Liver (tissue), 9 donors: ENCODE data around the gene FDX1. TPM values are rescaled to one million over a fixed set of nuclear protein-coding genes. Genes with fewer than 3 reads are reported as not detected.

Source experiments
- DNase-seq: peaks from one replicate; pipeline ENCODE4 v3.0.0-alpha.2; 2017; ENCODE audit warnings: low spot score
- H3K27ac ChIP-seq, 2 donors: one replicate each; pipeline ENCODE4 v1.7.0; 2013; ENCODE audit warnings: inconsistent platforms in 2 of 2, low read length in 2 of 2, control low read depth in 1 of 2, low read depth in 1 of 2, mild to moderate bottlenecking in 1 of 2
- H3K27me3 ChIP-seq, 4 donors: one replicate each; pipeline versions ENCODE4 v1.6.1 to v1.7.0; 2013; ENCODE audit warnings: low read length in 3 of 4, inconsistent platforms in 1 of 4, mild to moderate bottlenecking in 1 of 4, moderate library complexity in 1 of 4; ENCODE audit not compliant: control insufficient read depth in 4 of 4, insufficient read depth in 4 of 4
- H3K36me3 ChIP-seq, 4 donors: one replicate each; pipeline versions ENCODE4 v1.6.1 to v1.7.0; 2013; ENCODE audit warnings: low read length in 3 of 4, mild to moderate bottlenecking in 3 of 4, low read depth in 1 of 4, moderate library complexity in 1 of 4; ENCODE audit not compliant: control insufficient read depth in 4 of 4, insufficient read depth in 3 of 4
- H3K4me1 ChIP-seq, 4 donors: one replicate each; pipeline versions ENCODE4 v1.6.1 to v1.7.0; 2013; ENCODE audit warnings: low read length in 3 of 4, mild to moderate bottlenecking in 3 of 4, moderate library complexity in 1 of 4; ENCODE audit not compliant: control insufficient read depth in 4 of 4, insufficient read depth in 4 of 4
- H3K4me3 ChIP-seq, 3 donors: one replicate each; pipeline versions ENCODE4 v1.6.1 to v1.7.0; 2013; ENCODE audit warnings: low read length in 3 of 3, control low read depth in 1 of 3, low read depth in 1 of 3, mild to moderate bottlenecking in 1 of 3
- H3K9ac ChIP-seq, 2 donors: one replicate each; pipeline ENCODE4 v1.7.0; 2013; ENCODE audit warnings: low read length in 2 of 2, mild to moderate bottlenecking in 2 of 2, moderate library complexity in 2 of 2, control low read depth in 1 of 2, low read depth in 1 of 2
- H3K9me3 ChIP-seq, 4 donors: one replicate each; pipeline versions ENCODE4 v1.6.1 to v1.7.0; 2013; ENCODE audit warnings: low read length in 3 of 4; ENCODE audit not compliant: control insufficient read depth in 4 of 4
- FOXA1 ChIP-seq: IDR thresholded peaks from 2 replicates; pipeline ENCODE4 v1.6.1; 2016; ENCODE audit warnings: antibody characterized with exemption
- GABPA ChIP-seq, 2 donors: IDR thresholded peaks in 1 of 2; conservative IDR thresholded peaks in 1 of 2; 2 replicates each; pipeline ENCODE4 v1.6.1; 2016; ENCODE audit warnings: antibody characterized with exemption in 2 of 2, mild to moderate bottlenecking in 1 of 2, moderate library complexity in 1 of 2
- RAD21 ChIP-seq, 2 donors: IDR thresholded peaks; 2 replicates each; pipeline ENCODE4 v1.6.1; 2016; ENCODE audit warnings: antibody characterized with exemption in 2 of 2, mild to moderate bottlenecking in 2 of 2
- RXRA ChIP-seq, 2 donors: IDR thresholded peaks; 2 replicates each; pipeline ENCODE4 v1.6.1; 2017 to 2018; ENCODE audit warnings: antibody characterized with exemption in 2 of 2, mild to moderate bottlenecking in 1 of 2
- TAF1 ChIP-seq: conservative IDR thresholded peaks from 2 replicates; pipeline ENCODE4 v1.6.1; 2016; ENCODE audit warnings: antibody characterized with exemption, mild to moderate bottlenecking
- WGBS: extraction: QIAGEN DNeasy Blood & Tissue Kit; methylation state at CpG from one replicate; pipeline ENCODE4 v1.1.7; 2013; 5-methylcytosine and 5-hydroxymethylcytosine counted together
- polyA plus RNA-seq, 2 donors: library from polyadenylated mRNA; stranded (reverse) in 1 of 2; unstranded in 1 of 2; fragments of 200-250 nt in 1 of 2; fragments of >200 nt in 1 of 2; fragmentation: Nextera tagmentation in 1 of 2; extraction: Ambion mirVana in 1 of 2; gene quantifications; one replicate each; pipeline versions ENCODE4 v1.2.1 to v1.2.3, GENCODE V29; 2013 to 2015
- total RNA-seq, 2 donors: library from RNA; depleted of rRNA; stranded (reverse); fragments of >200 nt; gene quantifications; one replicate each; pipeline ENCODE4 v1.2.3, GENCODE V29; 2014
- TF ChIP-seq, protein P1 (sequence below): IDR thresholded peaks from 2 replicates; pipeline ENCODE4 v1.6.1; 2016; ENCODE audit warnings: antibody characterized with exemption, mild to moderate bottlenecking
- TF ChIP-seq, protein P2 (sequence below): IDR thresholded peaks from 2 replicates; pipeline ENCODE4 v1.6.1; 2016; ENCODE audit warnings: antibody characterized with exemption
- TF ChIP-seq, protein P3 (sequence below): IDR thresholded peaks from 2 replicates; pipeline ENCODE4 v1.6.1; 2016; ENCODE audit warnings: antibody characterized with exemption
- donor health status: healthy.
- donor health status: healthy.
- donor health status: healthy.
- donor health status: healthy.
- donor health status: healthy.

The FDX1 gene
- total and polyA plus RNA-seq, 4 donors, result 6.8 to 28.8 (median 17.1) TPM

DNA sequence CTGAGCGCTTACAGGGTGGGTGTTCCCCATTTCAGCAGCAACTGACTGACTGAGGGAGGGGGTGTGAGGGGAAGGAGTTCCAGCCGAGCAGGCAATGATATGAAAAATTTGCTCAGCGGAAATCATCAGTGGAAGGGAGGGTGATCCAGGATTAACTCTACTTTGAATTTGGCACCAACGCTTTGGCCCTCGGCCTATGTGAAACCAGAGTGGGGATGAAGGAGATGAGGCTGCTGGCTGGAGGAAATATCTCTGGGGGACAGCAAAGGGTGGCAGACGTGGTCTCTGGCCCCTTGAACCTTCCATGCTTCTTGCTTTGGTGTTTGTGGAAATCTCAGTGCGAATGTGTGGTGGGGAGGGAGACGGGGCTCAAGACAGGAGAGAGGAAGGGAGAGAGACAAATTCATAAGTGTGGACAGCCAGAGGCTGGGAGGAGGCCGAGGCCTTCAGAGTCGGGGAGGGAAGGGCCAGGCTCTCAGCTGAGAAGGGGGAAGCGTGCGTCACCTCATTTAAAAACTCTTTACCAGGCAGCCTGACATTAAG is 83.6 kb downstream of the FDX1 start (continued):
- TF ChIP-seq, protein P1, sequence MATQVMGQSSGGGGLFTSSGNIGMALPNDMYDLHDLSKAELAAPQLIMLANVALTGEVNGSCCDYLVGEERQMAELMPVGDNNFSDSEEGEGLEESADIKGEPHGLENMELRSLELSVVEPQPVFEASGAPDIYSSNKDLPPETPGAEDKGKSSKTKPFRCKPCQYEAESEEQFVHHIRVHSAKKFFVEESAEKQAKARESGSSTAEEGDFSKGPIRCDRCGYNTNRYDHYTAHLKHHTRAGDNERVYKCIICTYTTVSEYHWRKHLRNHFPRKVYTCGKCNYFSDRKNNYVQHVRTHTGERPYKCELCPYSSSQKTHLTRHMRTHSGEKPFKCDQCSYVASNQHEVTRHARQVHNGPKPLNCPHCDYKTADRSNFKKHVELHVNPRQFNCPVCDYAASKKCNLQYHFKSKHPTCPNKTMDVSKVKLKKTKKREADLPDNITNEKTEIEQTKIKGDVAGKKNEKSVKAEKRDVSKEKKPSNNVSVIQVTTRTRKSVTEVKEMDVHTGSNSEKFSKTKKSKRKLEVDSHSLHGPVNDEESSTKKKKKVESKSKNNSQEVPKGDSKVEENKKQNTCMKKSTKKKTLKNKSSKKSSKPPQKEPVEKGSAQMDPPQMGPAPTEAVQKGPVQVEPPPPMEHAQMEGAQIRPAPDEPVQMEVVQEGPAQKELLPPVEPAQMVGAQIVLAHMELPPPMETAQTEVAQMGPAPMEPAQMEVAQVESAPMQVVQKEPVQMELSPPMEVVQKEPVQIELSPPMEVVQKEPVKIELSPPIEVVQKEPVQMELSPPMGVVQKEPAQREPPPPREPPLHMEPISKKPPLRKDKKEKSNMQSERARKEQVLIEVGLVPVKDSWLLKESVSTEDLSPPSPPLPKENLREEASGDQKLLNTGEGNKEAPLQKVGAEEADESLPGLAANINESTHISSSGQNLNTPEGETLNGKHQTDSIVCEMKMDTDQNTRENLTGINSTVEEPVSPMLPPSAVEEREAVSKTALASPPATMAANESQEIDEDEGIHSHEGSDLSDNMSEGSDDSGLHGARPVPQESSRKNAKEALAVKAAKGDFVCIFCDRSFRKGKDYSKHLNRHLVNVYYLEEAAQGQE, result no peak
- TF ChIP-seq, protein P2, sequence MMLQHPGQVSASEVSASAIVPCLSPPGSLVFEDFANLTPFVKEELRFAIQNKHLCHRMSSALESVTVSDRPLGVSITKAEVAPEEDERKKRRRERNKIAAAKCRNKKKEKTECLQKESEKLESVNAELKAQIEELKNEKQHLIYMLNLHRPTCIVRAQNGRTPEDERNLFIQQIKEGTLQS, result no peak
- TF ChIP-seq FOXA1 (no peak), GABPA (IDR thresholded peaks at IDR 0.05 in 1 of 2, conservative IDR thresholded peaks at IDR 0.05 in 1 of 2) (no peak), TAF1 (no peak)

DNA sequence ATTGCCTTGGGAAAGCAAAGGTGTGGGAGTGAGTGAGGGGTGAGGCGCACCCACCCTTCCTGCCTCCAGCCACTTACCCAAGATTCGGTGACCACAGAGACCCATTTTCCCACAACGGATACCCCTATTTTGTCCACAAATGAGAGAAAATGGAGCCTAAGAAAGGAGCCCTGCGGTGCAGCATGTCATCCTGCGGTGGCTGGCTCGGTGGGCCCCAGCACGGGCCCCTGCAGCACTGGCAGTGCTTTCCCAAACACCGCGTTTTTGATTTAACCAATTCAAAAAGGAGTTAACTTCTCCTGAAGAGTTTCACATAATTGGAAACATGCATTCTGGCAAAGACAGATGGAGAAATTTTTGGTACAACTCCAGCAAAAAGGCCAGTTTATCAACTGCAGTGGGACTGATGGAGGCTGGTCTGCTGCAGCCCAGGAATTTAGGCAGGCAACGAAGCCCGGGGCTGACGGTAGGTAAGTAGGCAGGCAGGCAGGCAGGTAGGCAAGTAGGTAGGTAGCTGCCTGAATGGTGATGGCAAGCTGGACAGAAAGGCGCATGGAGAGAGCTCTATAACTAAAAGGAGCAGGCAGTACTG is 84.2 kb downstream of the FDX1 start:
- H3K4me3 ChIP-seq, result no peak overlapping the region
- no peaks in the 10 kb centered on the region for H3K27me3 ChIP-seq
- H3K4me1 ChIP-seq, result peaks cover 1 to 11% (median 5%) of the 10 kb centered on the region in 4 donors
- no peaks in the 10 kb centered on the region for H3K9me3 ChIP-seq
- no peaks in the 10 kb centered on the region for H3K36me3 ChIP-seq
- H3K27ac ChIP-seq, result no peak overlapping the region
- TF ChIP-seq RXRA (IDR thresholded peaks at IDR 0.05) (no peak), RAD21 (IDR thresholded peaks at IDR 0.05) (no peak), GABPA (IDR thresholded peaks at IDR 0.05 in 1 of 2, conservative IDR thresholded peaks at IDR 0.05 in 1 of 2) (no peak)
- TF ChIP-seq, protein P3, sequence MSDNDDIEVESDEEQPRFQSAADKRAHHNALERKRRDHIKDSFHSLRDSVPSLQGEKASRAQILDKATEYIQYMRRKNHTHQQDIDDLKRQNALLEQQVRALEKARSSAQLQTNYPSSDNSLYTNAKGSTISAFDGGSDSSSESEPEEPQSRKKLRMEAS, result no peak
- WGBS, result 89% methylated on average over 13 of the region's 13 CpGs
- no peak overlapping the region for H3K9ac ChIP-seq
- no peak for DNase-seq

Other genes starting within 250 kb of the FDX1 start
- 10 to 100 TPM; 49.1 to 58.7 TPM for gene RDX, start 133.3 kb upstream of the FDX1 start, total RNA-seq
- gene RDX, start 133.3 kb upstream of the FDX1 start, polyA plus RNA-seq, result 100 to 1,000 TPM in 1 of 2 donors, 10 to 100 TPM in 1; 19.9 to 116 TPM